ENCODE results near the gene MITD1.
"Not testable (repeated sequence)": the region's sequence is repeated elsewhere in the genome, so short reads cannot be mapped to it uniquely, and the experiment has no call there.

Gene MITD1

GRCh38 chr2:99180755-99181623 lies at the start of gene MITD1, which contains the start of gene MRPL30:
TSS of gene MITD1 (minus strand) at chr2:99181058. CDS start at chr2:99180981, 77 bp downstream.
TSS of gene MRPL30 (plus strand) at chr2:99181184. CDS start at chr2:99186204, 5,020 bp downstream.
- WGBS (ENCODE audit: insufficient coverage, insufficient read length): no CpG with 5 or more reads among the region's 39 CpGs
- Histone ChIP-seq H3K36me3 (ENCODE audit: control insufficient read depth, insufficient read depth, low read length) (no peaks in the 10 kb centered on the region), H3K9me3 (ENCODE audit: control insufficient read depth, insufficient read depth, low read length) (no peaks in the 10 kb centered on the region), H3K27ac (ENCODE audit: low read length) (no peak within 1 kb of the TSS), H3K4me3 (ENCODE audit: low read length) (peak within 1 kb of the TSS; percentile 81; the same call in 1 of the 2 replicates), H3K27me3 (ENCODE audit: control insufficient read depth, insufficient read depth, low read length) (no peaks in the 10 kb centered on the region), H3K4me1 (ENCODE audit: control insufficient read depth, insufficient read depth, low read length) (no peaks in the 10 kb centered on the region; the same call in 1 of the 2 replicates)
- DNase-seq (ENCODE audit: low read depth, low spot score): peak; percentile 92

- DNase-seq (ENCODE audit: low read depth, low spot score): no peak
- Histone ChIP-seq H3K36me3 (ENCODE audit: control insufficient read depth, insufficient read depth, low read length) (no peaks in the 10 kb centered on the region), H3K27ac (ENCODE audit: low read length) (no peak overlapping the region), H3K4me1 (ENCODE audit: control insufficient read depth, insufficient read depth, low read length) (no peaks in the 10 kb centered on the region), H3K4me3 (ENCODE audit: low read length) (no peak overlapping the region), H3K9me3 (ENCODE audit: control insufficient read depth, insufficient read depth, low read length) (no peaks in the 10 kb centered on the region), H3K27me3 (ENCODE audit: control insufficient read depth, insufficient read depth, low read length) (no peaks in the 10 kb centered on the region)
- no CpG with 5 or more reads among the region's 4 CpGs for WGBS (ENCODE audit: insufficient coverage, insufficient read length)
These were observed 37.2 kb upstream of the MITD1 start for GRCh38 chr2:99217929-99218501.

GRCh38 chr2:99216096-99216495 lies 35.2 kb upstream of the MITD1 start:
- no peak for DNase-seq (ENCODE audit: low read depth, low spot score)
- H3K27ac ChIP-seq (ENCODE audit: low read length): no peak overlapping the region
- no peaks in the 10 kb centered on the region for H3K9me3 ChIP-seq (ENCODE audit: control insufficient read depth, insufficient read depth, low read length)
- no peaks in the 10 kb centered on the region for H3K4me1 ChIP-seq (ENCODE audit: control insufficient read depth, insufficient read depth, low read length)
- H3K36me3 ChIP-seq (ENCODE audit: control insufficient read depth, insufficient read depth, low read length): no peaks in the 10 kb centered on the region
- no peak overlapping the region for H3K4me3 ChIP-seq (ENCODE audit: low read length)
- no CpG with 5 or more reads among the region's 2 CpGs for WGBS (ENCODE audit: insufficient coverage, insufficient read length)
- H3K27me3 ChIP-seq (ENCODE audit: control insufficient read depth, insufficient read depth, low read length): no peaks in the 10 kb centered on the region

GRCh38 chr2:99205491-99205890 lies 24.6 kb upstream of the MITD1 start:
- no peak overlapping the region for H3K4me3 ChIP-seq (ENCODE audit: low read length)
- H3K27me3 ChIP-seq (ENCODE audit: control insufficient read depth, insufficient read depth, low read length): no peaks in the 10 kb centered on the region
- WGBS (ENCODE audit: insufficient coverage, insufficient read length): no CpG with 5 or more reads among the region's 5 CpGs
- no peaks in the 10 kb centered on the region for H3K9me3 ChIP-seq (ENCODE audit: control insufficient read depth, insufficient read depth, low read length)
- peak; percentile 33 for DNase-seq (ENCODE audit: low read depth, low spot score)
- H3K4me1 ChIP-seq (ENCODE audit: control insufficient read depth, insufficient read depth, low read length): no peaks in the 10 kb centered on the region
- no peak overlapping the region for H3K27ac ChIP-seq (ENCODE audit: low read length)
- no peaks in the 10 kb centered on the region for H3K36me3 ChIP-seq (ENCODE audit: control insufficient read depth, insufficient read depth, low read length)

- H3K27ac ChIP-seq (ENCODE audit: low read length): no peak overlapping the region
- H3K4me1 ChIP-seq (ENCODE audit: control insufficient read depth, insufficient read depth, low read length): no peaks in the 10 kb centered on the region
- no peaks in the 10 kb centered on the region for H3K9me3 ChIP-seq (ENCODE audit: control insufficient read depth, insufficient read depth, low read length)
- H3K36me3 ChIP-seq (ENCODE audit: control insufficient read depth, insufficient read depth, low read length): no peaks in the 10 kb centered on the region
- H3K4me3 ChIP-seq (ENCODE audit: low read length): no peak overlapping the region
- H3K27me3 ChIP-seq (ENCODE audit: control insufficient read depth, insufficient read depth, low read length): no peaks in the 10 kb centered on the region
- WGBS (ENCODE audit: insufficient coverage, insufficient read length): no CpG with 5 or more reads among the region's 4 CpGs
- no peak for DNase-seq (ENCODE audit: low read depth, low spot score)
These were observed 21.3 kb upstream of the MITD1 start for GRCh38 chr2:99201959-99202678.

- no CpG with 5 or more reads among the region's 7 CpGs for WGBS (ENCODE audit: insufficient coverage, insufficient read length)
- H3K36me3 ChIP-seq (ENCODE audit: control insufficient read depth, insufficient read depth, low read length): no peaks in the 10 kb centered on the region; the same call in 1 of the 2 replicates
- no peak for DNase-seq (ENCODE audit: low read depth, low spot score)
These were observed 19.4 kb upstream of the MITD1 start for GRCh38 chr2:99200076-99200800.

GRCh38 chr2:99198103-99198841 lies 17.4 kb upstream of the MITD1 start:
- H3K9me3 ChIP-seq (ENCODE audit: control insufficient read depth, insufficient read depth, low read length): no peaks in the 10 kb centered on the region
- H3K27ac ChIP-seq (ENCODE audit: low read length): no peak overlapping the region
- no peak for DNase-seq (ENCODE audit: low read depth, low spot score)
- no CpG with 5 or more reads among the region's 6 CpGs for whole genome bisulfite sequencing (ENCODE audit: insufficient coverage, insufficient read length)
- H3K4me3 ChIP-seq (ENCODE audit: low read length): no peak overlapping the region
- no peaks in the 10 kb centered on the region for H3K27me3 ChIP-seq (ENCODE audit: control insufficient read depth, insufficient read depth, low read length)
- no peaks in the 10 kb centered on the region; the same call in 1 of the 2 replicates for H3K36me3 ChIP-seq (ENCODE audit: control insufficient read depth, insufficient read depth, low read length)
- H3K4me1 ChIP-seq (ENCODE audit: control insufficient read depth, insufficient read depth, low read length): no peaks in the 10 kb centered on the region

More at GRCh38 chr2:99200076-99200800, 19.4 kb upstream of the MITD1 start:
- H3K4me3 ChIP-seq (ENCODE audit: low read length): no peak overlapping the region
- no peak overlapping the region for H3K27ac ChIP-seq (ENCODE audit: low read length)
- H3K27me3 ChIP-seq (ENCODE audit: control insufficient read depth, insufficient read depth, low read length): no peaks in the 10 kb centered on the region
- H3K4me1 ChIP-seq (ENCODE audit: control insufficient read depth, insufficient read depth, low read length): no peaks in the 10 kb centered on the region
- no peaks in the 10 kb centered on the region for H3K9me3 ChIP-seq (ENCODE audit: control insufficient read depth, insufficient read depth, low read length)

- DNase-seq (ENCODE audit: low read depth, low spot score); H3K27me3 ChIP-seq (ENCODE audit: control insufficient read depth, insufficient read depth, low read length); H3K36me3 ChIP-seq (ENCODE audit: control insufficient read depth, insufficient read depth, low read length); H3K4me3 ChIP-seq (ENCODE audit: low read length); H3K4me1 ChIP-seq (ENCODE audit: control insufficient read depth, insufficient read depth, low read length); H3K9me3 ChIP-seq (ENCODE audit: control insufficient read depth, insufficient read depth, low read length); H3K27ac ChIP-seq (ENCODE audit: low read length): not testable (repeated sequence)
- WGBS (ENCODE audit: insufficient coverage, insufficient read length): no CpG with 5 or more reads among the region's 4 CpGs
These were observed 11.5 kb upstream of the MITD1 start for GRCh38 chr2:99192364-99192763.

- no peaks in the 10 kb centered on the region; the same call in 1 of the 2 replicates for H3K36me3 ChIP-seq (ENCODE audit: control insufficient read depth, insufficient read depth, low read length)
- WGBS (ENCODE audit: insufficient coverage, insufficient read length): no CpG with 5 or more reads among the region's 1 CpG
These were observed 9.7 kb upstream of the MITD1 start for GRCh38 chr2:99190548-99190947.

More at GRCh38 chr2:99190548-99190947, 9.7 kb upstream of the MITD1 start:
- Histone ChIP-seq H3K27ac (ENCODE audit: low read length) (no peak overlapping the region), H3K9me3 (ENCODE audit: control insufficient read depth, insufficient read depth, low read length) (no peaks in the 10 kb centered on the region; the same call in 1 of the 2 replicates), H3K4me1 (ENCODE audit: control insufficient read depth, insufficient read depth, low read length) (no peaks in the 10 kb centered on the region), H3K27me3 (ENCODE audit: control insufficient read depth, insufficient read depth, low read length) (no peaks in the 10 kb centered on the region), H3K4me3 (ENCODE audit: low read length) (no peak overlapping the region)
- no peak for DNase-seq (ENCODE audit: low read depth, low spot score)
